Neural cell (in vitro differentiated cells): ENCODE results near the gene LUZP4. TPM values are rescaled to one million over a fixed set of nuclear protein-coding genes. Genes with fewer than 3 reads are reported as not detected.

Experiments
- H2AFZ ChIP-seq: fragments of 200-600, 300-800 bp; sonication (generic), shearing (Covaris generic); 2 replicates; pipeline ENCODE4 v1.6.0; 2014; ENCODE audit warnings: low read depth, mild to moderate bottlenecking, antibody characterized with exemption, low read length, moderate library complexity
- H3F3A ChIP-seq: fragments of 200-600 bp; shearing (Covaris generic); 2 replicates; pipeline ENCODE4 v1.6.1; 2016; ENCODE audit warnings: mild to moderate bottlenecking, moderate library complexity, mixed read lengths, antibody characterized with exemption, low read length; ENCODE audit not compliant: insufficient read depth, poor library complexity, severe bottlenecking
- H3K27ac ChIP-seq: fragments of 200-600, 300-800 bp; sonication (generic), shearing (Covaris generic); 2 replicates; pipeline ENCODE4 v1.5.1; 2014; ENCODE audit warnings: mild to moderate bottlenecking, low read length, moderate library complexity
- H3K27me3 ChIP-seq: fragments of 300-800, 200-600 bp; sonication (generic), shearing (Covaris generic); 2 replicates; pipeline ENCODE4 v1.6.0; 2014; ENCODE audit warnings: mild to moderate bottlenecking, low read depth, low read length, moderate library complexity; ENCODE audit not compliant: insufficient read depth
- H3K36me3 ChIP-seq: fragments of 300-800, 200-600 bp; sonication (generic), shearing (Covaris generic); 2 replicates; pipeline ENCODE4 v1.5.1; 2014; ENCODE audit warnings: mild to moderate bottlenecking, antibody characterized with exemption, low read length, moderate library complexity; ENCODE audit not compliant: insufficient read depth
- H3K4me2 ChIP-seq: fragments of 300-800, 200-600 bp; sonication (generic), shearing (Covaris generic); 2 replicates; pipeline ENCODE4 v1.6.0; 2014; ENCODE audit warnings: mild to moderate bottlenecking, low read length
- H3K4me3 ChIP-seq: fragments of 300-800, 200-600 bp; sonication (generic), shearing (Covaris generic); 2 replicates; pipeline ENCODE4 v1.5.1; 2014; ENCODE audit warnings: mild to moderate bottlenecking, low read length, moderate library complexity
- H3K79me2 ChIP-seq: fragments of 200-600 bp; shearing (Covaris generic); replicated peaks from 2 replicates; pipeline ENCODE4 v1.6.0; 2014; ENCODE audit warnings: mild to moderate bottlenecking, low read length, moderate library complexity; ENCODE audit not compliant: insufficient read depth
- H3K9ac ChIP-seq: fragments of 300-800, 200-600 bp; sonication (generic), shearing (Covaris generic); 2 replicates; pipeline ENCODE4 v1.6.1; 2016; ENCODE audit warnings: mild to moderate bottlenecking, low read length, mixed read lengths
- H3K9me2 ChIP-seq: fragments of 200-600 bp; shearing (Covaris generic); 2 replicates; pipeline ENCODE4 v1.6.1; 2016; ENCODE audit warnings: mild to moderate bottlenecking, low read length, mixed read lengths; ENCODE audit not compliant: insufficient read depth
- H3K9me3 ChIP-seq: fragments of 200-600, 300-800 bp; sonication (generic), shearing (Covaris generic); 2 replicates; pipeline ENCODE4 v1.6.1; 2016; ENCODE audit warnings: mild to moderate bottlenecking, mixed run types, low read length, moderate library complexity, mixed read lengths
- H4K20me1 ChIP-seq: fragments of 200-600 bp; shearing (Covaris generic); 2 replicates; pipeline ENCODE4 v1.6.1; 2016; ENCODE audit warnings: mild to moderate bottlenecking, mixed run types; ENCODE audit not compliant: insufficient read depth
- EP300 ChIP-seq: fragments of 450-650 bp; conservative IDR thresholded peaks from 2 replicates; pipeline ENCODE4 v1.6.1; 2014; ENCODE audit warnings: antibody characterized with exemption, mild to moderate bottlenecking, moderate library complexity; ENCODE audit not compliant: poor library complexity, severe bottlenecking
- EZH2 ChIP-seq: fragments of 200-600, 300-800 bp; shearing (Covaris generic), sonication (generic); IDR thresholded peaks from 2 replicates; pipeline ENCODE4 v1.6.1; 2014; ENCODE audit warnings: antibody characterized with exemption, low read length, borderline replicate concordance, mild to moderate bottlenecking; ENCODE audit not compliant: insufficient read depth, poor library complexity, severe bottlenecking
- MXI1 ChIP-seq: fragments of 450-650 bp; conservative IDR thresholded peaks from 2 replicates; pipeline ENCODE4 v1.6.1; 2014; ENCODE audit warnings: antibody characterized with exemption, mild to moderate bottlenecking; ENCODE audit not compliant: poor library complexity, severe bottlenecking
- POLR2AphosphoS5 ChIP-seq: IDR thresholded peaks from 2 replicates; pipeline ENCODE4 v1.6.1; 2012
- RAD21 ChIP-seq: fragments of 450-650 bp; conservative IDR thresholded peaks from 2 replicates; pipeline ENCODE4 v1.6.1; 2014; ENCODE audit warnings: antibody characterized with exemption, mild to moderate bottlenecking, moderate library complexity
- REST ChIP-seq: IDR thresholded peaks from 2 replicates; pipeline ENCODE4 v1.6.1; 2012; ENCODE audit warnings: borderline replicate concordance
- SMC3 ChIP-seq: fragments of 450-650 bp; conservative IDR thresholded peaks from 2 replicates; pipeline ENCODE4 v1.6.1; 2014; ENCODE audit warnings: antibody characterized with exemption, mild to moderate bottlenecking, moderate library complexity; ENCODE audit not compliant: poor library complexity
- TAF1 ChIP-seq: IDR thresholded peaks from 2 replicates; pipeline ENCODE4 v1.6.1; 2012; ENCODE audit warnings: low read depth
- polyA plus RNA-seq: library from polyadenylated mRNA; depleted of rRNA; stranded (reverse); fragments of >200 nt; gene quantifications from 2 replicates; pipeline ENCODE4 v1.2.3, GENCODE V29; 2014
- TF ChIP-seq, protein P1 (sequence below): fragments of 450-650 bp; IDR thresholded peaks from 2 replicates; pipeline ENCODE4 v1.5.1; 2014; ENCODE audit warnings: antibody characterized with exemption, mild to moderate bottlenecking, moderate library complexity; ENCODE audit not compliant: poor library complexity, severe bottlenecking

Gene LUZP4
- polyA plus RNA-seq, 1 donor from 2014 or later, result not detected

DNA sequence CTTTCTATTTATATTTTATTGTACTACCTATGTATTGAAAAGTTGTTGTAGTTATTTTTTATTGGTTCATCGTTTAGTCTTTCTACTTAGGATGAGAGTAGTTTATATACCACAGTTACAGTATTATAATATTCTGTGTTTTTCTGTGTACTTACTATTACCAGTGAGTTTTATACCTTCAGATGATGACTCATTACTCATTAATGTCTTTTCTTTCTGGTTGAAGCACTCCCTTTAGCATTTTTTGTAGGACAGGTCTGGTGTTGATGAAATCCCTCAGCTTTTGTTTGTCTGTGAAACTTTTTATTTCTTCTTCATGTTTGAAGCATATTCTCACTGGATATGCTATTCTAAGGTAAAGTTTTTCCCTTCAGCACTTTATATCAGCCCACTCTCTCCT, 7.7 kb downstream of the LUZP4 start:
- TF ChIP-seq POLR2AphosphoS5 (no peak), TAF1 (no peak), EP300 (no peak), MXI1 (no peak), EZH2 (no peak), SMC3 (no peak), RAD21 (no peak), REST (no peak)
- TF ChIP-seq, protein P1, sequence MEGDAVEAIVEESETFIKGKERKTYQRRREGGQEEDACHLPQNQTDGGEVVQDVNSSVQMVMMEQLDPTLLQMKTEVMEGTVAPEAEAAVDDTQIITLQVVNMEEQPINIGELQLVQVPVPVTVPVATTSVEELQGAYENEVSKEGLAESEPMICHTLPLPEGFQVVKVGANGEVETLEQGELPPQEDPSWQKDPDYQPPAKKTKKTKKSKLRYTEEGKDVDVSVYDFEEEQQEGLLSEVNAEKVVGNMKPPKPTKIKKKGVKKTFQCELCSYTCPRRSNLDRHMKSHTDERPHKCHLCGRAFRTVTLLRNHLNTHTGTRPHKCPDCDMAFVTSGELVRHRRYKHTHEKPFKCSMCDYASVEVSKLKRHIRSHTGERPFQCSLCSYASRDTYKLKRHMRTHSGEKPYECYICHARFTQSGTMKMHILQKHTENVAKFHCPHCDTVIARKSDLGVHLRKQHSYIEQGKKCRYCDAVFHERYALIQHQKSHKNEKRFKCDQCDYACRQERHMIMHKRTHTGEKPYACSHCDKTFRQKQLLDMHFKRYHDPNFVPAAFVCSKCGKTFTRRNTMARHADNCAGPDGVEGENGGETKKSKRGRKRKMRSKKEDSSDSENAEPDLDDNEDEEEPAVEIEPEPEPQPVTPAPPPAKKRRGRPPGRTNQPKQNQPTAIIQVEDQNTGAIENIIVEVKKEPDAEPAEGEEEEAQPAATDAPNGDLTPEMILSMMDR, result no peak
- Histone ChIP-seq H3F3A (no peaks in the 10 kb centered on the region), H3K9me3 (no peaks in the 10 kb centered on the region), H3K79me2 (no peaks in the 10 kb centered on the region), H3K27ac (no peak overlapping the region), H4K20me1 (no peaks in the 10 kb centered on the region), H3K9ac (no peak overlapping the region), H3K9me2 (no peaks in the 10 kb centered on the region), H2AFZ (no peak overlapping the region), H3K27me3 (no peaks in the 10 kb centered on the region), H3K4me2 (no peak overlapping the region), H3K36me3 (no peaks in the 10 kb centered on the region), H3K4me3 (no peak overlapping the region)

DNA sequence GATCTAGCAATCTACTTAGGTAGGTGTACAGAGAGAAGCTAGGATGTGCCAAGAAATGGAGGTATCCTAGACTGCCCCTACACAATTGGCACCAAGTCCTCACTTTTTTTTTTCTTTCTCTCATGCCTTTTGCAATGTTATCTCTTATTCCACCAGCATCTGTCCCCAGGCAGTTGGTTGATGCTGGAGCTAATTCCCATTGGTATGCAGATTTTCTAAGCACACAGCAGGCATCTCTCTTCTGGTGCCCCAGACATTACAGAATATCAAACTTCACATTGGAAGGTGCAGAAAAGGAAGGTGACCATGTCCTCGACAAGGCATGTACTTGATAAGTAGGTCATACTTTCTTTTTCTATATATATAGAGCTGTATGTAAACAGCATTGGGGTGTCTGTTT, 21.6 kb downstream of the LUZP4 start:
- Histone ChIP-seq H3K4me3 (no peak overlapping the region), H4K20me1 (no peaks in the 10 kb centered on the region), H3K36me3 (no peaks in the 10 kb centered on the region), H3K9me2 (no peaks in the 10 kb centered on the region), H3K27me3 (no peaks in the 10 kb centered on the region), H3K9me3 (no peaks in the 10 kb centered on the region), H3K4me2 (no peak overlapping the region), H3K9ac (no peak overlapping the region), H3F3A (no peaks in the 10 kb centered on the region), H3K79me2 (no peaks in the 10 kb centered on the region), H3K27ac (no peak overlapping the region), H2AFZ (no peak overlapping the region)
- TF ChIP-seq, protein P1, result no peak
- TF ChIP-seq RAD21, result no peak
- TF ChIP-seq POLR2AphosphoS5, result no peak
- no peak for TF ChIP-seq TAF1
- TF ChIP-seq REST, result no peak
- no peak for TF ChIP-seq SMC3
- no peak for TF ChIP-seq MXI1
- TF ChIP-seq EZH2, result no peak
- TF ChIP-seq EP300, result no peak
